Embryonic facial prominence (tissue), 1 donor: Measurements from ENCODE around the gene ZNF534.
"Not testable (repeated sequence)": the region's sequence is repeated elsewhere in the genome, so short reads cannot be mapped to it uniquely, and the experiment has no call there.

Source experiments
- DNase-seq: peaks from one replicate; pipeline ENCODE4 v3.0.0-alpha.2; 2016; ENCODE audit errors: extremely low spot score

Gene ZNF534

DNA sequence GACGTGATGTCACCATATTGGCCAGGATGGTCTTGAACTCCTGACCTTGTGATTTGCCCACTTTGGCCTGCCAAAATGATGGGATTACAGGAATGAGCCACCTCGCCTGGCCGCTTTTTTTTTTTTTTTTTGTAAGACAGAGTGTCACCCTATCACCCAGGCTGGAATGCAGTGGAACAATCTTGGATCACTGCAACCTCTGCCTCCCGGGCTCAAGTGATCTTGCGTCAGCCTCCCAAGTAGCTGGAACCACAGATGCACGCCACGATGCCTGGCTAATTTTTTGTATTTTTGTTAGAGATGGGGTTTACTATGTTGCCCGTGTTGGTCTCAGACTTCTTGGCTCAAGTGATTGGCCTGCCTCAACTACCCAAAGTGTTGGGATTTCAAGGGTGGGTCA, 69.6 kb downstream of the ZNF534 start:
- no peak for DNase-seq

DNA sequence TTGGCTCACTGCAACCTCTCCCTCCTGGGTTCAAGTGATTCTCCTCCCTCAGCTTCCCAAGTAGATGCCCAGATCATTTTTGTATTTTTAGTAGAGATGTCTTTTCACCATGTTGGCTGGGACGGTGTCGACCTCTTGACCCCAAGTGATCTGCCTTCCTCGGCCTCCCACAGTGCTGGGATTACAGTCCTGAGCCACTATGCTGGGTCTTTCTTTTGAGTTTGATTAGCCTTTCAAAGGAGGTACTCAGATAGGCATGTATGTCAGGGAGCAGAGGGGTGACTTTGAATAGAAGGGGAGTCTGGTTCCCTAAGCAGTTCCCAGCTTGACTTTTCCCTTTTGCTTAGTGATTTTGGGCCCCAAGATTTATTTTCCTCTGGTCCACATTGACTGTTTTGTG, 71.5 kb downstream of the ZNF534 start:
- not testable (repeated sequence) for DNase-seq

DNA sequence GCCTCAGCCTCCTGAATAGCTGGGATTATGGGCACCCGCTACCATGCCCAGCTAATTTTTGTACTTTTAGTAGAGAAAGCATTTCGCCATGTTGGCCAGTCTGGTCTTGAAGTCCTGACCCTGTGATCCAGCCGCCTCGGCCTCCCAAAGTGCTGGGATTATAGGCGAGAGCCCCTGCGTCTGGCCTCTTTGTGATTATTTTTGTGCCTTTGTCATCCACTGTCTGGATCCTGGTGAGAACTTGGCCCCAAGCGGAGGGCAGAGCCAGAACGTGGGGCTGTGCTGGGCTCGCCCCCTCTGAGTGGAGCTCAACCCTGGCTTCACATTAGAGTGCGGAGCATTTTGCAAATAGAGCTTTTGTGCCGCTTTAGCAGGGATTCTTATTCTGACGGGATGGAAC, 72.0 kb downstream of the ZNF534 start:
- not testable (repeated sequence) for DNase-seq
